GM12864 (cell line): ENCODE results near the gene SLC29A1.

Experiments used
- DNase-seq: peaks from one replicate; pipeline ENCODE4 v3.0.0-alpha.2; 2011; ENCODE audit warnings: low read depth
- H3K4me3 ChIP-seq: 2 replicates; pipeline ENCODE4 v1.5.1; 2011; ENCODE audit warnings: mild to moderate bottlenecking, low read depth, low read length, control low read depth
- CTCF ChIP-seq: IDR thresholded peaks from 2 replicates; pipeline ENCODE4 v1.5.1; 2011; ENCODE audit warnings: low read depth, mild to moderate bottlenecking, moderate library complexity, low read length, control low read depth, inconsistent platforms; ENCODE audit errors: missing control alignments

Gene SLC29A1

GRCh38 chr6:44198684-44199083, 24.7 kb upstream of the SLC29A1 start:
- H3K4me3 ChIP-seq, result no peak overlapping the region
- DNase-seq, result no peak
- TF ChIP-seq CTCF, result no peak

GRCh38 chr6:44199883-44200282, 23.5 kb upstream of the SLC29A1 start:
- no peak for DNase-seq
- H3K4me3 ChIP-seq, result no peak overlapping the region
- no peak for TF ChIP-seq CTCF

- no peak for TF ChIP-seq CTCF
- no peak for DNase-seq
- no peak overlapping the region for H3K4me3 ChIP-seq
These were observed 22.2 kb upstream of the SLC29A1 start for GRCh38 chr6:44201200-44201599.

GRCh38 chr6:44201638-44202303, 21.6 kb upstream of the SLC29A1 start:
- no peak for TF ChIP-seq CTCF
- DNase-seq, result no peak
- no peak overlapping the region for H3K4me3 ChIP-seq

- no peak for DNase-seq
- TF ChIP-seq CTCF, result no peak
- H3K4me3 ChIP-seq, result no peak overlapping the region
These were observed 20.9 kb upstream of the SLC29A1 start for GRCh38 chr6:44202332-44202971.

GRCh38 chr6:44202972-44203750, 20.2 kb upstream of the SLC29A1 start:
- DNase-seq, result no peak
- no peak for TF ChIP-seq CTCF
- no peak overlapping the region for H3K4me3 ChIP-seq
